HUES64 (cell line): ENCODE measurements around the gene ATXN7.

Source experiments
- H3K27ac ChIP-seq: 2 replicates; pipeline ENCODE4 v1.7.0; 2013; ENCODE audit warnings: low read depth, low read length, inconsistent platforms
- H3K27me3 ChIP-seq: 2 replicates; pipeline ENCODE4 v1.6.1; 2013; ENCODE audit warnings: mild to moderate bottlenecking, low read length; ENCODE audit not compliant: insufficient read depth
- H3K36me3 ChIP-seq: 2 replicates; pipeline ENCODE4 v1.6.1; 2013; ENCODE audit warnings: mild to moderate bottlenecking, low read length; ENCODE audit not compliant: insufficient read depth
- H3K4me1 ChIP-seq: 2 replicates; pipeline ENCODE4 v1.6.1; 2013; ENCODE audit warnings: mild to moderate bottlenecking, low read length, moderate library complexity; ENCODE audit not compliant: insufficient read depth
- H3K4me3 ChIP-seq: 2 replicates; pipeline ENCODE4 v1.5.1; 2013; ENCODE audit warnings: mild to moderate bottlenecking, low read length, moderate library complexity
- H3K9ac ChIP-seq: 2 replicates; pipeline ENCODE4 v1.6.1; 2013; ENCODE audit warnings: mild to moderate bottlenecking, low read depth, low read length
- H3K9me3 ChIP-seq: 2 replicates; pipeline ENCODE4 v1.6.1; 2013; ENCODE audit warnings: low read depth, low read length; ENCODE audit not compliant: insufficient read depth
- WGBS: fragments of 150-250, 120-280 bp; methylation state at CpG from one replicate; pipeline ENCODE4 v1.1.7; 2013; ENCODE audit warnings: missing lambda C conversion rate; 5-methylcytosine and 5-hydroxymethylcytosine counted together

Gene ATXN7

GRCh38 chr3:63993653-63994079, 130.0 kb downstream of the ATXN7 start:
- H3K9ac ChIP-seq, result no peak overlapping the region
- H3K36me3 ChIP-seq, result peaks cover 66% of the 10 kb centered on the region
- no peaks in the 10 kb centered on the region; the same call in 1 of the 2 replicates for H3K4me1 ChIP-seq

GRCh38 chr3:63995086-63995485, 131.4 kb downstream of the ATXN7 start:
- H3K27ac ChIP-seq, result no peak overlapping the region
- WGBS, result 92% methylated on average over 5 of the region's 5 CpGs
- H3K4me3 ChIP-seq, result no peak overlapping the region
- H3K4me1 ChIP-seq, result peaks cover 12% of the 10 kb centered on the region
- H3K9ac ChIP-seq, result no peak overlapping the region
- H3K9me3 ChIP-seq, result no peaks in the 10 kb centered on the region
- no peaks in the 10 kb centered on the region for H3K27me3 ChIP-seq
- peaks cover 63% of the 10 kb centered on the region for H3K36me3 ChIP-seq

More at GRCh38 chr3:63993653-63994079, 130.0 kb downstream of the ATXN7 start:
- Histone ChIP-seq H3K27ac (no peak overlapping the region), H3K9me3 (no peaks in the 10 kb centered on the region), H3K4me3 (no peak overlapping the region), H3K27me3 (no peaks in the 10 kb centered on the region)
- 46% methylated on average over 3 of the region's 3 CpGs for WGBS

GRCh38 chr3:63998852-63999754, 135.4 kb downstream of the ATXN7 start:
- 78% methylated on average over 10 of the region's 10 CpGs for WGBS
- Histone ChIP-seq H3K4me1 (peaks cover 25% of the 10 kb centered on the region), H3K9me3 (no peaks in the 10 kb centered on the region), H3K4me3 (no peak overlapping the region), H3K9ac (no peak overlapping the region), H3K36me3 (peaks cover 53% of the 10 kb centered on the region), H3K27ac (peak overlapping the region; percentile 12; the same call in 1 of the 2 replicates), H3K27me3 (no peaks in the 10 kb centered on the region)

- H3K4me3 ChIP-seq, result no peak overlapping the region
- peaks cover 55% of the 10 kb centered on the region for H3K36me3 ChIP-seq
- WGBS, result 50% methylated on average over 9 of the region's 9 CpGs
- H3K9ac ChIP-seq, result no peak overlapping the region
- H3K9me3 ChIP-seq, result no peaks in the 10 kb centered on the region
- H3K4me1 ChIP-seq, result peaks cover 25% of the 10 kb centered on the region
- peak overlapping the region; percentile 75; the same call in 1 of the 2 replicates for H3K27ac ChIP-seq
- H3K27me3 ChIP-seq, result no peaks in the 10 kb centered on the region
These were observed 136.9 kb downstream of the ATXN7 start for GRCh38 chr3:64000453-64001055.

- no peak overlapping the region for H3K27ac ChIP-seq
- no peaks in the 10 kb centered on the region for H3K27me3 ChIP-seq
- WGBS, result 88% methylated on average over 4 of the region's 4 CpGs
- no peaks in the 10 kb centered on the region for H3K9me3 ChIP-seq
- peaks cover 25% of the 10 kb centered on the region for H3K4me1 ChIP-seq
- no peak overlapping the region for H3K9ac ChIP-seq
- H3K4me3 ChIP-seq, result no peak overlapping the region
- peaks cover 57% of the 10 kb centered on the region for H3K36me3 ChIP-seq
These were observed 138.6 kb downstream of the ATXN7 start for GRCh38 chr3:64002233-64002632.

- no peak overlapping the region for H3K9ac ChIP-seq
- H3K36me3 ChIP-seq, result peaks cover 64% of the 10 kb centered on the region
- no peaks in the 10 kb centered on the region for H3K27me3 ChIP-seq
- H3K4me1 ChIP-seq, result peaks cover 25% of the 10 kb centered on the region
- WGBS, result 90% methylated on average over 2 of the region's 2 CpGs
- no peaks in the 10 kb centered on the region for H3K9me3 ChIP-seq
- H3K27ac ChIP-seq, result no peak overlapping the region
- no peak overlapping the region for H3K4me3 ChIP-seq
These were observed 139.9 kb downstream of the ATXN7 start for GRCh38 chr3:64003589-64003988.

GRCh38 chr3:64008017-64008416, 144.3 kb downstream of the ATXN7 start:
- Histone ChIP-seq H3K4me3 (no peak overlapping the region), H3K4me1 (no peaks in the 10 kb centered on the region), H3K36me3 (peaks cover 85% of the 10 kb centered on the region), H3K9ac (no peak overlapping the region), H3K27me3 (no peaks in the 10 kb centered on the region), H3K27ac (no peak overlapping the region), H3K9me3 (no peaks in the 10 kb centered on the region)
- 100% methylated on average over 1 of the region's 2 CpGs for WGBS

- no peaks in the 10 kb centered on the region for H3K4me1 ChIP-seq
- no peaks in the 10 kb centered on the region for H3K27me3 ChIP-seq
- no peak overlapping the region for H3K4me3 ChIP-seq
- H3K9ac ChIP-seq, result no peak overlapping the region
- no peaks in the 10 kb centered on the region for H3K9me3 ChIP-seq
- 98% methylated on average over 7 of the region's 7 CpGs for WGBS
- peaks cover 92% of the 10 kb centered on the region for H3K36me3 ChIP-seq
- H3K27ac ChIP-seq, result no peak overlapping the region
These were observed 145.1 kb downstream of the ATXN7 start for GRCh38 chr3:64008487-64009351.

- 94% methylated on average over 7 of the region's 7 CpGs for WGBS
- H3K9me3 ChIP-seq, result no peaks in the 10 kb centered on the region
- no peaks in the 10 kb centered on the region for H3K4me1 ChIP-seq
- H3K27me3 ChIP-seq, result no peaks in the 10 kb centered on the region
- no peak overlapping the region for H3K9ac ChIP-seq
- H3K4me3 ChIP-seq, result no peak overlapping the region
- peaks cover 95% of the 10 kb centered on the region for H3K36me3 ChIP-seq
- no peak overlapping the region for H3K27ac ChIP-seq
These were observed 145.9 kb downstream of the ATXN7 start for GRCh38 chr3:64009528-64009927.

GRCh38 chr3:64010199-64010598, 146.5 kb downstream of the ATXN7 start:
- Histone ChIP-seq H3K27me3 (no peaks in the 10 kb centered on the region), H3K9me3 (no peaks in the 10 kb centered on the region), H3K4me3 (no peak overlapping the region), H3K9ac (no peak overlapping the region), H3K27ac (no peak overlapping the region), H3K36me3 (peaks cover 99% of the 10 kb centered on the region), H3K4me1 (no peaks in the 10 kb centered on the region)
- 98% methylated on average over 4 of the region's 5 CpGs for WGBS

- H3K27me3 ChIP-seq, result no peaks in the 10 kb centered on the region
- no peak overlapping the region for H3K9ac ChIP-seq
- H3K4me1 ChIP-seq, result no peaks in the 10 kb centered on the region
- H3K27ac ChIP-seq, result no peak overlapping the region
- H3K4me3 ChIP-seq, result no peak overlapping the region
- whole genome bisulfite sequencing, result 93% methylated on average over 5 of the region's 5 CpGs
- peaks cover 98% of the 10 kb centered on the region for H3K36me3 ChIP-seq
- no peaks in the 10 kb centered on the region for H3K9me3 ChIP-seq
These were observed 148.0 kb downstream of the ATXN7 start for GRCh38 chr3:64011685-64012084.
